ENCODE measurements around the gene R3HDML.
"Not testable (repeated sequence)": the region's sequence is repeated elsewhere in the genome, so short reads cannot be mapped to it uniquely, and the experiment has no call there.

R3HDML gene

DNA sequence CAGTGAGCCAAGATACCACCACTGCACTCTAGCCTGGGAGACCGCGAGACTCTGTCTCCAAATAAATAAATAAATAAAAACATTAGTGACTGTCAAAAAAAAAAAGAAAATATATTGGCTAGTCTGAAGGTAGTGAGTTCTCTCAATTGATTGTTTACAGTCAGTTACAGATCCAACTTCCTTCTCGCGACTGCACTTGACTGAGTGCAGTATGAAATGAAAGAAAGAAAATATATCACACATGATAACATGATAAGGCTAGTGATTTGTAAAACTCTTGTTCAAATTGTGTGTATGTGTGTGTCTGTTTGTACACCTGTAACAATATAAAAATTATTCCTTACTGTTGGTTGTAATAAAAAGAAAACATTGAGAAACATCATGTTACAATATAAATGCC is 7.9 kb downstream of the R3HDML start:
- TF ChIP-seq, protein P1, sequence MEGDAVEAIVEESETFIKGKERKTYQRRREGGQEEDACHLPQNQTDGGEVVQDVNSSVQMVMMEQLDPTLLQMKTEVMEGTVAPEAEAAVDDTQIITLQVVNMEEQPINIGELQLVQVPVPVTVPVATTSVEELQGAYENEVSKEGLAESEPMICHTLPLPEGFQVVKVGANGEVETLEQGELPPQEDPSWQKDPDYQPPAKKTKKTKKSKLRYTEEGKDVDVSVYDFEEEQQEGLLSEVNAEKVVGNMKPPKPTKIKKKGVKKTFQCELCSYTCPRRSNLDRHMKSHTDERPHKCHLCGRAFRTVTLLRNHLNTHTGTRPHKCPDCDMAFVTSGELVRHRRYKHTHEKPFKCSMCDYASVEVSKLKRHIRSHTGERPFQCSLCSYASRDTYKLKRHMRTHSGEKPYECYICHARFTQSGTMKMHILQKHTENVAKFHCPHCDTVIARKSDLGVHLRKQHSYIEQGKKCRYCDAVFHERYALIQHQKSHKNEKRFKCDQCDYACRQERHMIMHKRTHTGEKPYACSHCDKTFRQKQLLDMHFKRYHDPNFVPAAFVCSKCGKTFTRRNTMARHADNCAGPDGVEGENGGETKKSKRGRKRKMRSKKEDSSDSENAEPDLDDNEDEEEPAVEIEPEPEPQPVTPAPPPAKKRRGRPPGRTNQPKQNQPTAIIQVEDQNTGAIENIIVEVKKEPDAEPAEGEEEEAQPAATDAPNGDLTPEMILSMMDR (IDR thresholded peaks at IDR 0.05; ENCODE audit: low read depth, low read length), result no peak
- DNase-seq (ENCODE audit: extremely low read depth, low read depth), result no peak

DNA sequence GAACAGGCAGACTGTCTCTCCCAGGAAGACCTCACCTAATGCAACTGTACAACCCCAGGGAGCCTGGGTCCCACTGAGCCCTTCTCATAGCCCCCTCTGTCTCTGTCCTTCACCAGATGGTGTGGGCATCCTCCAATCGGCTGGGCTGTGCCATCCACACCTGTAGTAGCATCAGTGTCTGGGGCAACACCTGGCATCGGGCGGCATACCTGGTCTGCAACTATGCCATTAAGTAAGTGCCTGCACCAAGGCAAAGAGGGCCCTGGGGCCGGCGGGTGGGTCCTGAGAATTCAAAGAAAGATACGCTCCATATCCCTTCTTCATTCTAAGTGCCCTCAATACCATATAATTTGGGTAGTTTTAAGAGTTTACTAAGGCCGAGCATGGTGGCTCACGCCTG is 8.3 kb downstream of the R3HDML start:
- TF ChIP-seq, protein P1 (IDR thresholded peaks at IDR 0.05; ENCODE audit: low read depth, low read length), result no peak
- DNase-seq (ENCODE audit: extremely low read depth, low read depth), result no peak

DNA sequence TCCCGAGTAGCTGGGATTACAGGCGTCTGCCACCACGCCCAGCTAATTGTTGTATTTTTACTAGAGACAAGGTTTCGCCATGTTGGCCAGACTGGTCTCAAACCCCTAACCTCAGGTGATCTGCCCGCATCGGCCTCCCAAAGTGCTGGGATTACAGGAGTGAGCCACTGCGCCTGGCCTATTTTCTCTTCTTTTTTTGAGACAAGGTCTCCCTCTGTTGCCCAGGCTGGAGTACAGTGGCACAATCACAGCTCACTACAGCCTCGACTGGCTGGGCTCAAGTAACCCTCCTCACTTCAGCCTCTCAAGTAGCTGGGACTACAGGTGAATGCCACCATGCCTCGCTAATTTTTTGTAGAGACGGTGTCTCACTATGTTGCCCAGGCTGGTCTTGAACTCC is 9.1 kb downstream of the R3HDML start:
- not testable (repeated sequence) for DNase-seq (ENCODE audit: extremely low read depth, low read depth)

DNA sequence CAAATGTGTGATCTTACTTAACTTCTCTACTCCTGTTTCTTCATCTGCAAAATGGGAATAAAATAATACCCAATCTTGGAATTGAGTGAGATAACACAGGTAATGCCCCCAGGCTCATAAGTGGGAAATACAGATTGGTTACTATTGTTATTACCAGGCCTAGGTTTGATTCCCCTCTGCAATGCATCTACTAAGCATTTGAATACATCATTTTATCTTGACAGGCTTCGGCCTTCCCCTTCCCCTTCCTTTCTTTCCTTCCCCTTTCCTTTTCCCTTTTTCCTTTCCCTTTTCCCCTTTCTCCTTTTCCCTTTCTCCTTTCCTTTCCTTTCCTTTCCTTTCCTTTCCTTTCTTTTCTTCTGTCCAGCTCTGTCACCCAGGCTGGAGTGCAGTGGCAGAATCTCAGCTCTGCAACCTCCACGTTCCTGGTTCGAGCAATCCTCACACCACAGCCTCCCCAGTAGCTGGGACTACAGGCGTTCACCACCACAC is 11.4 kb downstream of the R3HDML start:
- no peak for DNase-seq (ENCODE audit: extremely low read depth, low read depth)
- TF ChIP-seq, protein P1 (IDR thresholded peaks at IDR 0.05; ENCODE audit: low read depth, low read length), result no peak

DNA sequence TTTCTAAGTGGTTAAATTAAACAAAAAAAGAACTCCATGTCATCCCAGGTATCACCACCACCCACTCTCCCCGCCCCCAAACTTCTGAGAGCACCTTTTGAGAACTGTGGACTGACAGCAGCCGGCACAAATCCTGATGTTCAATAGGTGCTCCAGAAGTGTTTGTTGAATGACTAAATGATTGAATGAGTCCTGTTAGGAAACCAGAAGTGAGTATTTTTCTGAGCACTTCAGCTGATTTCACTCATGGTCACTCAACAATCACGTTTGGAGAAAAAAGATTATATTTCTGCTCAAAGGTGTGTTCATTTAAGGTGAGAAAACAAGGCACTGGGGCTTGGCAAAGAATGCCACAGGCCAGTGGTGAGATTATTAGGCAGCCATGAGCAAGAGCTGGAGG is 12.5 kb downstream of the R3HDML start:
- DNase-seq (ENCODE audit: extremely low read depth, low read depth), result no peak
- TF ChIP-seq, protein P1 (IDR thresholded peaks at IDR 0.05; ENCODE audit: low read depth, low read length), result no peak

DNA sequence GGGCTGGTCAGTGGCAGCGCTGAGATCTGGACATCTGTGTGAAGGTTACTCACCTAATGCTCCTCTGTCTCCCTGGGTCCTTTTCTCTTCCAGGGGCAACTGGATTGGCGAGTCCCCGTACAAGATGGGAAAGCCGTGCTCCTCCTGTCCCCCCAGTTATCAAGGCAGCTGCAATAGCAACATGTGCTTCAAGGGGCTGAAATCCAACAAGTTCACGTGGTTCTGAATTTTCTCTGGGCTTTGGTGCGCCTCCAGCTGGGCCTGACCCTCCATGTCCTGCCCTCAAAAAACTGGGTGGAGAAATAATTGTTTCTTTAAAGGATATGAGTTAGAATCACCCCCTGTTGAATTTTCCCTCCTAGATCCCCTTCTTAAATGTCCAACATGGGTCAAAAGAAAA is 13.7 kb downstream of the R3HDML start:
- TF ChIP-seq, protein P1 (IDR thresholded peaks at IDR 0.05; ENCODE audit: low read depth, low read length), result no peak
- DNase-seq (ENCODE audit: extremely low read depth, low read depth), result no peak

DNA sequence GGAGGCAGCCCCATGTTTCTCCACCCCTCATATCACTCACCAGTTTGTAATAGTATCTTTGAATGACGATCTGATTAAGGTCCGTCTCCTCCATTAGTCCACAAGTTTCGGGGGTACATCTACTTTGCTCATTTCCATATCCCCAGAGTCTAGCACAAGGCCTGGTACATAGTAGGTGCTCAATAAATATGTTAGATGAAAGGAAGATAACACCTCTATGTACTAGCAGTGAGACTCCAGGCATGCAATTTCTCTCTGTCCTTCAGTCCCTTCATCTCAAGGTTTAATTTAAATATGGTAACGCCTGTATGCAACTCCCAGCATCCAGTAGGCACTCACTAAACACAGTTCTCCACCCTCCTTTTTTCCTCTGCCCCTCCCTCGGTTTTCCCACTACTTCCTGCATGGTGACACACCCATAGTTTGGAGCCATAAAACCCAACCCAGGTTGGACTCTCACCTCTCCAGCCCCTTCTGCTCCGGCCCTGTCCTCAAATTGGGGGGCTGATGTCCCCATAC is 18.2 kb downstream of the R3HDML start:
- TF ChIP-seq, protein P1 (IDR thresholded peaks at IDR 0.05; ENCODE audit: low read depth, low read length), result no peak
- no peak for DNase-seq (ENCODE audit: extremely low read depth, low read depth)

All from AG09319 (cell line).